Right hindlimb (tissue), 1 donor: ENCODE measurements around the gene KDM3B.
"Not testable (repeated sequence)": the region's sequence is repeated elsewhere in the genome, so short reads cannot be mapped to it uniquely, and the experiment has no call there.

Experiments used
- DNase-seq: peaks from one replicate; pipeline ENCODE4 v3.0.0-alpha.2; 2018

The KDM3B gene

GRCh38 chr5:138349852-138350562 lies 2.5 kb upstream of the KDM3B start:
- DNase-seq = no peak

DNA sequence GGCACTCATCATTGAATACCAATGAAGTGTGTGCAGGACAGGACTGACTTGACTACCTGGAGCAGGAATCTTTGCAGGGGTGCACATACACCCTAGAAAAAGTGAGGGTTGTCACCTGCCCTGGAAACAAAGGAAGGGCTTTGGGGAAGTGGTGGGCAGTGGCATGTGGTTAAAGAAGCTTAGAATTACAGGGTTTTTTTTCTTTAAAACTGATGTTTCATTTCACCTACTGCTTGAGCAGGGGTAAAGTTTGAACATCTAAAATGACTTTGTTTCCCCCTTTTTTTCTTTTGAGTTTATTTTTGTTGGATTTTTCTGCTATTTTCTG lies 2.0 kb upstream of the KDM3B start:
- no peak for DNase-seq

DNA sequence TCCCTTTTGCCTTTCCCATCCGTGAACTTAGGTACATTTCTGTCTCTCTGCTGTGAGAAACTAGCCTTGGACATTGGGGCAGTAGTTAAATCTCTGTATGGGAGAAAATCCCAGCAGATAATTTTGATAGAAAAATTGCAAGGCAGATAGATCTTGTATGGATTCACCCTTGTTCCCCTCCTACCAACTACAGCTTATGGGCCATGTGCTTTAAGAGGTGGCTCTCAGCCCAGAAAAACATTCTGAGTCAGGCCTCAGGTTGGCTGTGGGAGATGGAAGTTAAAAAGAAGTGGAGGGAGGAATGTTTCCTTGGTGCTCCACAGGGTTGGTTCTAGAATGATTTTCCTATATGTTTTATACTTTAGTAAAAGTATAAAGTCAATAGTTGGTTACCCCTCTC lies 1.4 kb upstream of the KDM3B start:
- DNase-seq = no peak

- no peak for DNase-seq
Measured at GRCh38 chr5:138351517-138351916, 968 bp upstream of the KDM3B start.

- DNase-seq = peak; percentile 78
Measured at GRCh38 chr5:138352722-138353559, 456 bp downstream of the KDM3B start.

DNA sequence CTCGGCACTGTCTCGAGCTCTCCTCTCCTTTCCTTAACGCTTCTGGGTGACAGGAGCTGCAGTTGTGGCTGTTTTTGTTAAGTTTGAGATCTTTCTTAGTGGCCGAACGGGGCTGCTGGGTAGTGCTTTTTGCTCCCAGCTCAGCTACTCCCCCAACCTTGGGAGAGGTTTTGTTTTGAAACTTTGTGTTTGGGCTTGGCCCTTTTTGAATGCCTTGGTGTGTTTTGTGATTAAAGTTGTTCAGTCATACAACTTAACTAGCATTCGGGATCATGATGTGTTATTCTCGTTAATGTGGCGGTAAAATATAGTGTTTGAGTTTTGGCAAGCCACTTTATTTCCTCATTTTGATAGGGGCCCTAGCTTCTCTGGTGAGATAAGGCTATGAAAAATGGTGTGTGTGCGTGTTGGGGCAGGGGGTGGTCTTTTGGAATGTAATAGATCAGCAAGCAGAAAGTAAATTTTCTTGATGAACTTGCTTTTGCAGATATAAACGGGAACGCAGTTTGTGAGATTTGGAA lies 1.1 kb downstream of the KDM3B start:
- DNase-seq = no peak

GRCh38 chr5:138354387-138354786 lies 1.9 kb downstream of the KDM3B start:
- no peak for DNase-seq

- peak; percentile 40 for DNase-seq
Measured at GRCh38 chr5:138354926-138355378, 2.5 kb downstream of the KDM3B start.

DNA sequence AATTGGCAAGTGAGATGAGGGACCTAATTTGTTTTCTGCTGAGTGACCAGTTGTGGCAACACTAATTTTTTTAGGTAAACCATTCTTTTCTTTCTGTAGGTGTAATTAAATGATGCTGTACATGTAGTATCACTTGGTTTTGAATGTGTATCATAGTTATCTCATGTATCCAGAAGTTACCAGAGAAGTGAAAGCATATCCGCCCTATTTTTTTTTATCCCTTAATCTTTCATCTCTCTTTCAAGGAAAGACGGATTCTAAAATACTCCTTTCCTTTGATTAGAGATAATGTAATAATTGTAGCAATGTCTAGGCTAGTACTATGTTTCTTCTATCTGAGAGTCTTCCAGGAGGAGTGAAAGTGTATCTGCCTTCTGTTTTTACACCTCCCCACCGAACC lies 7.1 kb downstream of the KDM3B start:
- DNase-seq = no peak

DNA sequence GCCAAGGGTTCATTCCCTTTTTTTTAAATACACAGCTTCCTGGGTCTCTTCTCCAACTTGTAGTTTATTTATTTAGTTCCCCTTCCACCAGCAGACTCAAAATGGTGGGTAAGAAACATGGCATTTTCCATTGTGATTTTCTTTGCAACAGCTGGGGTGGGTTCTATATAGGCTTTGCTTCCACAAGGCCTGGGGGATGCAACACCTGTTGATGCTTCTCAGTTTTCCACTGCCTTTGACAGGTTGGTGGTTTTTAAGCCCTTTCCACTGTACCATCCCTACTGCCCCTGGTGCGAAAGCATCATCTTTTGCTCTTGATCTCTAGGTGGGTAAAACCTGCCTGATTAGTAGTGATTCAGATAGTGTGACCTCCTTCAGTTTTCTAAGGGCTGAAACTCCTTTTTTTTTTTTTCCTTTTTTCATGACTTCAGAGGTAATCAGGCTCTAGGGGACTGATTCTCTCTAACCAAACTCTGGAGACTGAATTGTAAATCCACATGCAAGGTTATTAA lies 8.5 kb downstream of the KDM3B start:
- DNase-seq = no peak

DNA sequence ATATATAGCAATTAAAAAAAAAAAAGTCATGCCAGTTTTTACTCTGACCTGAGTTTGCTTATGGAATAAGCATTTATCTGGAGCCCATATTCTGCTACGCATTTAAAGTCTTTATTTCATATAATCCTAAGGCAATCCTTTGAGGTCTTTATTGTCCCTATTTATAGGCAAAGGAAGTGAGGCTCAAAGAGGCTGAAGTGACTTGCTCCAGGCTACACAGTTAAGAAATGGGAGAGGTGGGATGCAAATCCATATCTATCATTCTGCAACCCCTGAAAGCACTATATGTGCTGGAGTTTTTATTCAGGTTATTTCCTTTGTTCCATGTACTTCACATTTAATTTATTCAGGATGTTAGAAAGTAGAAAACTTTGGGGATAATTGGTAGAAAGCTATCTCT lies 12.1 kb downstream of the KDM3B start:
- DNase-seq = no peak

GRCh38 chr5:138366632-138367382 lies 14.3 kb downstream of the KDM3B start:
- DNase-seq = no peak

DNA sequence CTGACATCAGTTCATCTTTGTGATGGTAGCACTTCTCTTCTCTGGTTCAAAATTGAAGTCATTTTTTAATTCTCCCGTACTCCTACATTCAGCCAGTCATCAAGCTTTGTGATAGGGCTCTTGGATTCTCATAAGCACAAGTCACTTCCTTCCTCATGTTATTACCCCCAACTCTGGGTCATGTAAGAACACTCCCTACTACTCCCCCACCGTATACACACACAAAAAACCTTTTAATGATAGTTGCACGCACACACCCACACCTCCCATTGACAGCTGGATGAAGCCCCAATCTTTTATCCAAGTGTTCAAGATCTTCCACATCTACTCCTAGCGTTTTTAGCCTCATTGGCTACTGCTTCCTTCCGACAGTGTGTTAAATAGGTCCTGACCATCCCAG lies 16.8 kb downstream of the KDM3B start:
- no peak for DNase-seq

- no peak for DNase-seq
Measured at GRCh38 chr5:138369706-138370105, 17.2 kb downstream of the KDM3B start.

GRCh38 chr5:138370537-138370936 lies 18.1 kb downstream of the KDM3B start:
- no peak for DNase-seq

DNA sequence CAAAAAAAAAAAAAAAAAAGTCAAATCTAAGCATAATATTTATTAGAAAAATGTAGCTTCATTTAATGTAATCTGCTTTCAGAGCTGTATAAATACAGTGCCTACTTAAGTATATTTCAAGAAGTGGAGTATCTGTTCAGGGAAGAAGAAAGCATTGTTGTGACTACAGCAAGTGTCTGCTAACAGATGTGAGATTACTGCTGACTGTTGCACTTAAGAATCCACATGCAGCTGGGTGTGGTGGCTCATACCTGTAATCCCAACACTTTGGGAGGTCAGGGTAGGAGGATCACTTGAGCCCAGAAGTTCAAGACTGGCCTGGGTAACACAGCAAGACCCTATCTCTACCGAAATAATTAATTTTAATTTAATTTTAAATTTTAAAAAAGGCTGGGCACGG lies 19.0 kb downstream of the KDM3B start:
- DNase-seq = no peak

GRCh38 chr5:138372225-138372624 lies 19.7 kb downstream of the KDM3B start:
- DNase-seq = no peak

DNA sequence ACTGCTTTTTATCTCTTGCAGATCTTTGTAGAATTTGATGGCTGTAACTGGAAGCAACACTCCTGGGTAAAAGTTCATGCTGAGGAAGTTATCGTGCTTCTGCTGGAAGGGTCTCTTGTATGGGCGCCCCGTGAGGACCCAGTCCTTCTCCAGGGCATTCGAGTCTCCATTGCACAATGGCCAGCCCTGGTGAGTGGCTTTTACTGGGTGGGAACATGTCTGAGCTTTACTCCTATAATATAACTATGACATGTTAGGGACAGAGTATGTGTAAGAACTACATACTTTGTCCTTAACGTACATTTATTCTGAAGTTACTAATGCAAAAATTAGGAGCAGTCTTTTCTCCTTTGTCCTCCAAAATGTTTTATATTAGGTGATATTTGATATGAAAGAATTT lies 20.2 kb downstream of the KDM3B start:
- no peak for DNase-seq

GRCh38 chr5:138382347-138382746 lies 29.9 kb downstream of the KDM3B start:
- no peak for DNase-seq

DNA sequence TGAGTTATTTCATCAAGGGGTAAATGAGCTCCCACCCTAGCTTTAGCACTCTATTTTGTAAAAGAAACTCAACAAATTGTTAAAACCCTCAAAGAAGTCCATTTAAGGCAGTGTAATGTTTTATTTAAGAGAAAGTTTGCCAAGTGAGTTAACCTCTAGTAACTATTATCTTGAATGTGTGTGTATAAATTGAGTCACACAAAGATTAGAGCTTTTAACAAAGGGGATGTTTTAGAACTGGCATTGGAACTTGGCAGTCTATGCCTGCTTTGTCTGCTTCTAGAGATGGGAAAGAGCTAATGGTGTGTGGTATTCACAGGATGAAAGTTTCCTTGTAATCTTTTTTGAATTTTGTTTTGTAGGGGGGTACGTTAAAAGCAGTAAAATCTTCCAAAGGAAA lies 33.2 kb downstream of the KDM3B start:
- no peak for DNase-seq

- DNase-seq = no peak
Measured at GRCh38 chr5:138386290-138386689, 33.8 kb downstream of the KDM3B start.

GRCh38 chr5:138389332-138389731 lies 36.8 kb downstream of the KDM3B start:
- no peak for DNase-seq

- not testable (repeated sequence) for DNase-seq
Measured at GRCh38 chr5:138389911-138390310, 37.4 kb downstream of the KDM3B start.
